Measurements from ENCODE around the gene ADSS1.

DNA sequence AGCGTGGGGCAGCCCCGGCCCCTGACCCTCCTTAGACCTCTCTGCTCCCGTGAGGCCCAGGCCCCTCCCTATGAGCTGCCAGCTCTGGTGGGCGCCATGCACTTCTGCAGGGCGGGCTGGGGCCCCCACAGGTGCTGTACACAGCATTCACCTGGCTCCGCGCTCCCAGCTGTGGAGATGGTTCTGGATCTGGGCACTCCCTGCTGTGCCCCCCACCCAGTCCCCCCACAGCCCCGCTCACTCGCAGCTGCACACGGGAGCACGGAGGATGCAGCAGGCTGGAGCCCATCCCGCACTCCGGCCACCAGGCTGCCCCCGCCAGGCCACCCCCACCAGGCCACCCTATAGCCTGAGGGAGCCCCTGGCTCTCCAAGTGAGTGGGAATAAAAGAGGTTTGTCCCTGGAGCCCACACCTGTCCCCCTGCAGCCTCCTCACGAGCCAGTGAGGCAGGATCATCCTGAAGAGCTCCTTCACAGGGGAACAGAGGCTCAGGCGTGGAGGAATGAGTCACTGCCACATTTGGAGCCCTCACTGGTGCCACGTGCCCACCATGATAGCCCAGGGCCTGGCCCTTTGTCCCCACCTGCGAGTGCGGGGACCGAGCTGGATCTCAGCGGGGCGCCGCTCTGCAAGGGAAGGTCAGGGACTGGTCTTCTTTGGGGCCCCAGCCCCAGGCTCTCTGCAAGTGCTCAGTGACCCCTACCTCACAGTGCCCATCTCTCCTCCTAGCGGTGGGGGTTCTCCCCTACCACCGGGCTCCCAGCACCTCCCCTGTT lies 1.9 kb downstream of the ADSS1 start:
- TF ChIP-seq, protein P1, sequence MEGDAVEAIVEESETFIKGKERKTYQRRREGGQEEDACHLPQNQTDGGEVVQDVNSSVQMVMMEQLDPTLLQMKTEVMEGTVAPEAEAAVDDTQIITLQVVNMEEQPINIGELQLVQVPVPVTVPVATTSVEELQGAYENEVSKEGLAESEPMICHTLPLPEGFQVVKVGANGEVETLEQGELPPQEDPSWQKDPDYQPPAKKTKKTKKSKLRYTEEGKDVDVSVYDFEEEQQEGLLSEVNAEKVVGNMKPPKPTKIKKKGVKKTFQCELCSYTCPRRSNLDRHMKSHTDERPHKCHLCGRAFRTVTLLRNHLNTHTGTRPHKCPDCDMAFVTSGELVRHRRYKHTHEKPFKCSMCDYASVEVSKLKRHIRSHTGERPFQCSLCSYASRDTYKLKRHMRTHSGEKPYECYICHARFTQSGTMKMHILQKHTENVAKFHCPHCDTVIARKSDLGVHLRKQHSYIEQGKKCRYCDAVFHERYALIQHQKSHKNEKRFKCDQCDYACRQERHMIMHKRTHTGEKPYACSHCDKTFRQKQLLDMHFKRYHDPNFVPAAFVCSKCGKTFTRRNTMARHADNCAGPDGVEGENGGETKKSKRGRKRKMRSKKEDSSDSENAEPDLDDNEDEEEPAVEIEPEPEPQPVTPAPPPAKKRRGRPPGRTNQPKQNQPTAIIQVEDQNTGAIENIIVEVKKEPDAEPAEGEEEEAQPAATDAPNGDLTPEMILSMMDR (IDR thresholded peaks at IDR 0.05; ENCODE audit: poor library complexity): no peak
- no peak for TF ChIP-seq EZH2 (IDR thresholded peaks at IDR 0.05; ENCODE audit: borderline replicate concordance)
- TF ChIP-seq EZH2phosphoT487 (IDR thresholded peaks at IDR 0.05; ENCODE audit: low read depth, severe bottlenecking, unreplicated experiment): no peak

Measured in hepatocyte (in vitro differentiated cells).